Measurements from ENCODE around the gene SPEF2. TPM values are rescaled to one million over a fixed set of nuclear protein-coding genes. Genes with fewer than 3 reads are reported as not detected.

SPEF2 gene
- total RNA-seq, 1 donor from 2014 or later = 0.96 TPM

- Mint-ChIP-seq H3K4me1 (ENCODE audit: low read depth, unreplicated experiment) (no peaks in the 10 kb centered on the region), H3K27me3 (ENCODE audit: unreplicated experiment) (peaks cover 2% of the 10 kb centered on the region), H3K27ac (ENCODE audit: unreplicated experiment) (no peak overlapping the region), H3K36me3 (ENCODE audit: unreplicated experiment) (no peaks in the 10 kb centered on the region), H3K9me3 (ENCODE audit: unreplicated experiment) (peaks cover 3% of the 10 kb centered on the region), H3K4me3 (ENCODE audit: unreplicated experiment) (no peak overlapping the region)
- TF ChIP-seq CTCF (IDR thresholded peaks at IDR 0.05; ENCODE audit: partially characterized antibody, unreplicated experiment) = no peak
- no peak for DNase-seq
Observed at GRCh38 chr5:35745193-35745592, 127.5 kb downstream of the SPEF2 start.

- Mint-ChIP-seq H3K36me3 (ENCODE audit: unreplicated experiment) (no peaks in the 10 kb centered on the region), H3K27me3 (ENCODE audit: unreplicated experiment) (peaks cover 2% of the 10 kb centered on the region), H3K27ac (ENCODE audit: unreplicated experiment) (no peak overlapping the region), H3K4me3 (ENCODE audit: unreplicated experiment) (no peak overlapping the region), H3K9me3 (ENCODE audit: unreplicated experiment) (peaks cover 3% of the 10 kb centered on the region), H3K4me1 (ENCODE audit: low read depth, unreplicated experiment) (no peaks in the 10 kb centered on the region)
- no peak for DNase-seq
- TF ChIP-seq CTCF (IDR thresholded peaks at IDR 0.05; ENCODE audit: partially characterized antibody, unreplicated experiment) = no peak
Observed at GRCh38 chr5:35745660-35746059, 128.0 kb downstream of the SPEF2 start.

- TF ChIP-seq CTCF (IDR thresholded peaks at IDR 0.05; ENCODE audit: partially characterized antibody, unreplicated experiment) = no peak
- H3K36me3 Mint-ChIP-seq (ENCODE audit: unreplicated experiment) = no peaks in the 10 kb centered on the region
- H3K4me1 Mint-ChIP-seq (ENCODE audit: low read depth, unreplicated experiment) = no peaks in the 10 kb centered on the region
- H3K27me3 Mint-ChIP-seq (ENCODE audit: unreplicated experiment) = peaks cover 4% of the 10 kb centered on the region
- peaks cover 3% of the 10 kb centered on the region for H3K9me3 Mint-ChIP-seq (ENCODE audit: unreplicated experiment)
- no peak overlapping the region for H3K27ac Mint-ChIP-seq (ENCODE audit: unreplicated experiment)
- no peak for DNase-seq
- no peak overlapping the region for H3K4me3 Mint-ChIP-seq (ENCODE audit: unreplicated experiment)
Observed at GRCh38 chr5:35752012-35752411, 134.3 kb downstream of the SPEF2 start.

- Mint-ChIP-seq H3K4me1 (ENCODE audit: low read depth, unreplicated experiment) (no peaks in the 10 kb centered on the region), H3K9me3 (ENCODE audit: unreplicated experiment) (no peaks in the 10 kb centered on the region), H3K27ac (ENCODE audit: unreplicated experiment) (no peak overlapping the region), H3K36me3 (ENCODE audit: unreplicated experiment) (no peaks in the 10 kb centered on the region), H3K27me3 (ENCODE audit: unreplicated experiment) (peaks cover 2% of the 10 kb centered on the region), H3K4me3 (ENCODE audit: unreplicated experiment) (no peak overlapping the region)
- no peak for DNase-seq
- TF ChIP-seq CTCF (IDR thresholded peaks at IDR 0.05; ENCODE audit: partially characterized antibody, unreplicated experiment) = no peak
Observed at GRCh38 chr5:35753500-35753899, 135.8 kb downstream of the SPEF2 start.

GRCh38 chr5:35754481-35754880 lies 136.8 kb downstream of the SPEF2 start:
- no peaks in the 10 kb centered on the region for H3K36me3 Mint-ChIP-seq (ENCODE audit: unreplicated experiment)
- no peak overlapping the region for H3K4me3 Mint-ChIP-seq (ENCODE audit: unreplicated experiment)
- peaks cover 2% of the 10 kb centered on the region for H3K27me3 Mint-ChIP-seq (ENCODE audit: unreplicated experiment)
- no peaks in the 10 kb centered on the region for H3K9me3 Mint-ChIP-seq (ENCODE audit: unreplicated experiment)
- no peak for TF ChIP-seq CTCF (IDR thresholded peaks at IDR 0.05; ENCODE audit: partially characterized antibody, unreplicated experiment)
- H3K27ac Mint-ChIP-seq (ENCODE audit: unreplicated experiment) = no peak overlapping the region
- no peak for DNase-seq
- H3K4me1 Mint-ChIP-seq (ENCODE audit: low read depth, unreplicated experiment) = no peaks in the 10 kb centered on the region

Measured in glutamatergic neuron (in vitro differentiated cells).